K562 (cell line): ENCODE measurements around the gene ASS1. TPM values are rescaled to one million over a fixed set of nuclear protein-coding genes. Genes with fewer than 3 reads are reported as not detected.

Experiments
- ATAC-seq: fragments of 200-7000 bp; cut with Tn5 transposase; 3 replicates; pipeline ENCODE4 v1.9.1; 2020; ENCODE audit warnings: moderate library complexity
- BruUV-seq: library from RNA; stranded (reverse); fragments of 400-500 nt; replicated peaks from 2 replicates; lab custom pipeline; 2021; lab: Mats Ljungman, UMichigan
- CTCF ChIA-PET: fragments of 300-600 bp; formaldehyde crosslinking; extraction: SDS; loops from one replicate; lab custom pipeline; 2021; ENCODE audit warnings: low intra/inter-chr PET ratio; lab: Yijun Ruan, JAX
- POLR2A ChIA-PET: fragments of 300-600, 350-650 bp; sonication (Branson Sonifier 250); formaldehyde crosslinking; extraction: SDS; loops from one replicate; lab custom pipeline; 2021; ENCODE audit warnings: antibody characterized with exemption, inconsistent platforms; lab: Yijun Ruan, JAX
- DNase-seq, 4 experiments: peaks; one replicate each; pipeline versions ENCODE4 v3.0.0 to v3.0.0-alpha.2; 2011 to 2018; ENCODE audit warnings: low spot score in 3 of 4, mixed read lengths in 3 of 4; ENCODE audit errors: extremely low read depth in 1 of 4
- FAIRE-seq: peaks from 2 replicates; lab custom pipeline; 2011; peaks lifted over from hg19 to GRCh38; lab: Jason Lieb, UNC
- H2AFZ ChIP-seq: 2 replicates; pipeline ENCODE4 v1.6.0; 2011; ENCODE audit warnings: low read depth, low read length, control low read depth, inconsistent platforms
- H3K27ac ChIP-seq: fragments of 200-600 bp; 3 replicates; pipeline ENCODE4 v1.8.0; 2011; ENCODE audit warnings: low read depth, mild to moderate bottlenecking, control low read depth, inconsistent platforms, low read length, moderate library complexity, mixed read lengths; ENCODE audit errors: extremely low read depth
- H3K27me3 ChIP-seq, 2 experiments: fragments of 300-600 bp in 1 of 2; 2 replicates in 1 of 2; 3 replicates in 1 of 2; pipeline versions ENCODE4 v1.6.0 to v1.8.0; 2011; ENCODE audit warnings: inconsistent platforms in 2 of 2, low read length in 2 of 2, mild to moderate bottlenecking in 1 of 2, mixed read lengths in 1 of 2, moderate library complexity in 1 of 2; ENCODE audit not compliant: control insufficient read depth in 2 of 2, insufficient read depth in 2 of 2
- H3K36me3 ChIP-seq: fragments of 300-600 bp; 3 replicates; pipeline ENCODE4 v1.8.0; 2011; ENCODE audit warnings: mild to moderate bottlenecking, low read length, inconsistent platforms; ENCODE audit not compliant: control insufficient read depth, insufficient read depth
- H3K4me1 ChIP-seq, 2 experiments: fragments of 200-600 bp in 1 of 2; replicated peaks in 1 of 2; 2 replicates in 1 of 2; 3 replicates in 1 of 2; pipeline versions ENCODE4 v1.5.1 to v1.8.0; 2011; ENCODE audit warnings: inconsistent platforms in 2 of 2, low read length in 2 of 2, mild to moderate bottlenecking in 1 of 2, mixed read lengths in 1 of 2, moderate library complexity in 1 of 2; ENCODE audit not compliant: control insufficient read depth in 2 of 2, insufficient read depth in 2 of 2
- H3K4me2 ChIP-seq: 2 replicates; pipeline ENCODE4 v1.6.1; 2011; ENCODE audit warnings: low read length, control low read depth, inconsistent platforms, mixed read lengths; ENCODE audit not compliant: insufficient read depth
- H3K4me3 ChIP-seq: fragments of 200-600 bp; sonication (generic), shearing (Covaris generic); 2 replicates; pipeline ENCODE4 v1.5.1; 2016; ENCODE audit warnings: control low read depth, inconsistent platforms
- H3K79me2 ChIP-seq: fragments of 200-600 bp; 3 replicates; pipeline ENCODE4 v1.8.0; 2011; ENCODE audit warnings: low read length, inconsistent platforms; ENCODE audit not compliant: control insufficient read depth, insufficient read depth
- H3K9ac ChIP-seq, 2 experiments: 2 replicates each; pipeline versions ENCODE4 v1.6.0 to v1.6.1; 2011; ENCODE audit warnings: low read depth in 2 of 2, low read length in 2 of 2, control low read depth in 1 of 2, inconsistent platforms in 1 of 2, mild to moderate bottlenecking in 1 of 2, mixed read lengths in 1 of 2; ENCODE audit not compliant: insufficient read depth in 1 of 2
- H3K9me1 ChIP-seq: one replicate; pipeline ENCODE4 v1.6.0; 2011; ENCODE audit warnings: inconsistent platforms, mild to moderate bottlenecking, low read length, moderate library complexity; ENCODE audit not compliant: control insufficient read depth, insufficient read depth
- H3K9me3 ChIP-seq: replicated peaks from 2 replicates; pipeline ENCODE4 v1.5.1; 2011; ENCODE audit warnings: low read depth, low read length, inconsistent platforms; ENCODE audit not compliant: control insufficient read depth, insufficient read depth
- H4K20me1 ChIP-seq: replicated peaks from 2 replicates; pipeline ENCODE4 v1.6.1; 2011; ENCODE audit warnings: low read length, inconsistent platforms, mixed read lengths; ENCODE audit not compliant: control insufficient read depth, insufficient read depth
- BCOR ChIP-seq: fragments of 450-650 bp; IDR thresholded peaks from 2 replicates; pipeline ENCODE4 v1.6.1; 2016
- CHAMP1 ChIP-seq: fragments of 450-650 bp; IDR thresholded peaks from 2 replicates; pipeline ENCODE4 v1.6.1; 2016; ENCODE audit warnings: mild to moderate bottlenecking
- CLOCK ChIP-seq: fragments of 250-450 bp; sonication (Bioruptor Pico); IDR thresholded peaks from 2 replicates; pipeline ENCODE4 v1.4.0; 2020; ENCODE audit warnings: mild to moderate bottlenecking, moderate library complexity, borderline replicate concordance
- DPF2 ChIP-seq: fragments of 450-650 bp; IDR thresholded peaks from 2 replicates; pipeline ENCODE4 v1.6.1; 2016
- GATAD2B ChIP-seq: fragments of 450-650 bp; IDR thresholded peaks from 2 replicates; pipeline ENCODE4 v1.6.1; 2017; ENCODE audit warnings: mild to moderate bottlenecking, borderline replicate concordance
- HNRNPL ChIP-seq: fragments of 200-400 bp; formaldehyde crosslinking; IDR thresholded peaks from 2 replicates; pipeline ENCODE4 v1.6.1; 2017; ENCODE audit warnings: low read depth, mild to moderate bottlenecking, low read length
- KDM1A ChIP-seq, 2 experiments: fragments of 450-650 bp; IDR thresholded peaks; 2 replicates each; pipeline ENCODE4 v1.6.1; 2016; ENCODE audit warnings: mild to moderate bottlenecking in 2 of 2
- MYBL2 ChIP-seq, 2 experiments: fragments of 450-650 bp in 1 of 2; sonication (generic) in 1 of 2; formaldehyde crosslinking in 1 of 2; IDR thresholded peaks; 2 replicates each; pipeline versions ENCODE4 v1.6.1 to v1.8.1; 2017 to 2022; ENCODE audit warnings: borderline replicate concordance in 1 of 2, inconsistent platforms in 1 of 2, low read depth in 1 of 2, mild to moderate bottlenecking in 1 of 2, missing genetic modification reagents in 1 of 2, moderate library complexity in 1 of 2
- NFRKB ChIP-seq: fragments of 450-650 bp; IDR thresholded peaks from 2 replicates; pipeline ENCODE4 v1.6.1; 2016; ENCODE audit warnings: low read depth
- NR2F6 ChIP-seq: fragments of 450-650 bp; formaldehyde crosslinking; IDR thresholded peaks from 2 replicates; pipeline ENCODE4 v1.4.0; 2020; ENCODE audit warnings: mild to moderate bottlenecking
- PHB ChIP-seq: fragments of 250-450 bp; sonication (Bioruptor Pico); IDR thresholded peaks from 2 replicates; pipeline ENCODE4 v1.5.0; 2021
- PRMT5 ChIP-seq: sonication (generic); formaldehyde crosslinking; IDR thresholded peaks from 2 replicates; pipeline ENCODE4 v1.5.0; 2020; ENCODE audit warnings: missing genetic modification reagents
- RBM25 ChIP-seq: fragments of 200-400 bp; formaldehyde crosslinking; IDR thresholded peaks from 2 replicates; pipeline ENCODE4 v1.6.1; 2018; ENCODE audit warnings: low read length, low read depth, moderate library complexity; ENCODE audit not compliant: severe bottlenecking
- RCOR1 ChIP-seq, 2 experiments: IDR thresholded peaks; 2 replicates each; pipeline ENCODE4 v1.6.1; 2012; ENCODE audit warnings: low read depth in 2 of 2, low read length in 2 of 2, borderline replicate concordance in 1 of 2, improper control_type of control experiment in 1 of 2
- SMARCA5 ChIP-seq: fragments of 450-650 bp; IDR thresholded peaks from 2 replicates; pipeline ENCODE4 v1.6.1; 2016
- ZFP36 ChIP-seq: fragments of 150-350 bp; IDR thresholded peaks from 2 replicates; pipeline ENCODE4 v1.6.1; 2018; ENCODE audit warnings: low read length, low read depth; ENCODE audit not compliant: partially characterized antibody
- ZNF512 ChIP-seq: IDR thresholded peaks from 2 replicates; pipeline ENCODE4 v1.6.1; 2016; ENCODE audit warnings: missing genetic modification characterization, missing compliant biosample characterization
- WGBS: fragments of 100-300 bp; shearing (Covaris generic); methylation state at CpG from one replicate; pipeline ENCODE4 v1.1.6; 2016; ENCODE audit warnings: low coverage, mixed read lengths; ENCODE audit not compliant: insufficient coverage; ENCODE audit errors: missing lambda C conversion rate; 5-methylcytosine and 5-hydroxymethylcytosine counted together
- in situ Hi-C: fragments of 300-500 bp; cut with MboI; formaldehyde crosslinking; loops from 4 replicates; pipeline ENCODE4 v1.15.0; 2018; ENCODE audit warnings: inconsistent platforms, mixed read lengths
- intact Hi-C: fragments of 100-400 bp; cut with micrococcal nuclease; formaldehyde crosslinking; loops from 2 replicates; pipeline ENCODE4 v1.14.2; 2022
- polyA plus RNA-seq, 8 experiments: library from polyadenylated mRNA; depleted of rRNA in 4 of 8; stranded (reverse) in 5 of 8; unstranded in 3 of 8; fragments of >200 nt; fragmentation: Nextera tagmentation in 2 of 8; fragmentation: Illumina TruSeq in 1 of 8; extraction: Ambion mirVana in 2 of 8; extraction: Trizol in 1 of 8; gene quantifications; 2 replicates each; pipeline versions ENCODE4 v1.2.1 to v1.2.3, GENCODE V29; 2011 to 2014; ENCODE audit warnings: inconsistent platforms in 1 of 8, missing spikeins in 1 of 8
- total RNA-seq, 7 experiments: library from RNA; depleted of rRNA in 6 of 7; stranded (reverse); fragments of >200 nt in 6 of 7; fragmentation: Illumina TruSeq in 2 of 7; extraction: Trizol in 2 of 7; gene quantifications; 2 replicates each; pipeline versions ENCODE4 v1.2.1 to v1.2.3, GENCODE V29; 2011 to 2021; ENCODE audit warnings: low replicate concordance in 1 of 7

ASS1 gene
- total and polyA plus RNA-seq, 9 of the 15 experiments (the other 6 are each of a cell fraction or from before 2014, with no cell fraction given) = 1.5 to 5.7 (median 3.7) TPM

- intact Hi-C loops = no loop called here
- TF ChIP-seq MYBL2 (IDR thresholded peaks at IDR 0.05; ENCODE audit: low read depth) (no peak), MYBL2 (CRISPR knock-in tag; IDR thresholded peaks at IDR 0.05; ENCODE audit: borderline replicate concordance) (no peak), BCOR (peak; percentile 89), PHB (CRISPR knock-in tag) (no peak), DPF2 (no peak), NR2F6 (no peak), HNRNPL (no peak), NFRKB (no peak), RCOR1 (IDR thresholded peaks at IDR 0.05; ENCODE audit: borderline replicate concordance in 1 of 2, low read depth in 2 of 2, low read length in 2 of 2) (peak in 1 of 2 experiments; percentile 36; a peak in 1 of 4 replicates), ZFP36 (peak; percentile 80), RBM25 (peak; percentile 88), CHAMP1 (no peak), ZNF512 (no peak), GATAD2B (no peak), KDM1A (IDR thresholded peaks at IDR 0.05) (peak; percentile 23 to 55; a peak in 3 of 4 replicates), CLOCK (CRISPR knock-in tag) (no peak), PRMT5 (no peak), SMARCA5 (0 out of 2 replicates have a peak, but pooled peaks have one; percentile 32)
- Histone ChIP-seq H3K4me2 (no peak overlapping the region), H3K9me3 (no peaks in the 10 kb centered on the region), H3K9ac (no peak overlapping the region), H3K4me1 (peaks cover 0 to 43% of the 10 kb centered on the region in 2 experiments; a peak in 2 of 5 replicates), H3K4me3 (no peak overlapping the region), H3K27ac (no peak overlapping the region), H2AFZ (no peak overlapping the region), H3K79me2 (no peaks in the 10 kb centered on the region), H3K9me1 (no peaks in the 10 kb centered on the region), H3K36me3 (no peaks in the 10 kb centered on the region), H4K20me1 (peaks cover 4% of the 10 kb centered on the region; the same call in 1 of the 2 replicates), H3K27me3 (peaks cover 0 to 41% of the 10 kb centered on the region in 2 experiments; a peak in 3 of 5 replicates)
- FAIRE-seq = peak; percentile 35
- ChIA-PET POLR2A (interaction anchor here (0.6 to 0.7 kb wide), 3 partner anchors 15 to 217 kb away, joined by 3 to 4 read pairs (median 3); no protein-coding TSS in a partner anchor), CTCF (no interaction called here)
- DNase-seq = no peak
- BruUV-seq = no TSS peak
- no peak for ATAC-seq
- 28% methylated on average over 6 of the region's 6 CpGs for WGBS
- in situ Hi-C loops = no loop called here
Measured at GRCh38 chr9:130473009-130473408, 28.2 kb downstream of the ASS1 start.
